GM21723 (cell line): ENCODE measurements around the gene ANGPT4.

ENCODE experiments used
- ATAC-seq: cut with Tn5 transposase; IDR thresholded peaks from one replicate; pipeline ENCODE4 v1.9.1; 2021; ENCODE audit warnings: mild to moderate bottlenecking, moderate library complexity; ENCODE audit not compliant: unreplicated experiment

Gene ANGPT4, protein sequence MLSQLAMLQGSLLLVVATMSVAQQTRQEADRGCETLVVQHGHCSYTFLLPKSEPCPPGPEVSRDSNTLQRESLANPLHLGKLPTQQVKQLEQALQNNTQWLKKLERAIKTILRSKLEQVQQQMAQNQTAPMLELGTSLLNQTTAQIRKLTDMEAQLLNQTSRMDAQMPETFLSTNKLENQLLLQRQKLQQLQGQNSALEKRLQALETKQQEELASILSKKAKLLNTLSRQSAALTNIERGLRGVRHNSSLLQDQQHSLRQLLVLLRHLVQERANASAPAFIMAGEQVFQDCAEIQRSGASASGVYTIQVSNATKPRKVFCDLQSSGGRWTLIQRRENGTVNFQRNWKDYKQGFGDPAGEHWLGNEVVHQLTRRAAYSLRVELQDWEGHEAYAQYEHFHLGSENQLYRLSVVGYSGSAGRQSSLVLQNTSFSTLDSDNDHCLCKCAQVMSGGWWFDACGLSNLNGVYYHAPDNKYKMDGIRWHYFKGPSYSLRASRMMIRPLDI

DNA sequence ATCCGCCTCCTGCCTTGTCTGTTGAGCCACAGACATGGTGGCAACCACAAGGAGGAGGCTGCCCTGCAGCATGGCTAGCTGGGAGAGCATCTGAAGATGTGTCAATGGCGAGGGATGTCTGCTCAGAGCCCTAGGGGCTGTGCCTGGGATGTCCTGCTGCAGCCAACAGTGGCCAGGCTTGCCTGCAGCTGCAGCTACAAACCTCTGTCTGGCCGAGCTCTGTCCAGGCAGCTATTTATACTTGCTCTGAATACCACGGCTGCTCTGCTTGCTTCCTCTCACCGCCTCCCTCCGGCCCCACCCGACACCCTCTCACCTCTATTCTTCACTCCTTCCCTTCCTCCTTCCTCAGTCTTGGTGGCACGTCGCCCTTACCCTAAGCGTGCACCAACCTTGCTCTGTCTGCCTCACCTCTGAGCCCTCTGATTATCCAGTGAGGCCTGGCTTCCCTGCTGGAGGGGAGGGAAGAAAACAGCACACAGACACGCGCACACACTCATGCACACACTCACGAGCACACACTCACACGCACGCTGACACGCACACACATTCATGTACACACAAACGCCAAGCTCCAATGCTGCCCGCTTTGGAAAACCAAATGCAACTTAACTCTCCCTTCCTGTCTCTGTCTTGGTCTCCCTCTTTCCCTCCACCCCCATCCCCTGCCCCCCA is at the start of gene ANGPT4:
ANGPT4 (minus strand) TSS at position 210 of the 675 bp plus-strand sequence; CDS start at position 90, 120 bp downstream.
- ATAC-seq: no peak

DNA sequence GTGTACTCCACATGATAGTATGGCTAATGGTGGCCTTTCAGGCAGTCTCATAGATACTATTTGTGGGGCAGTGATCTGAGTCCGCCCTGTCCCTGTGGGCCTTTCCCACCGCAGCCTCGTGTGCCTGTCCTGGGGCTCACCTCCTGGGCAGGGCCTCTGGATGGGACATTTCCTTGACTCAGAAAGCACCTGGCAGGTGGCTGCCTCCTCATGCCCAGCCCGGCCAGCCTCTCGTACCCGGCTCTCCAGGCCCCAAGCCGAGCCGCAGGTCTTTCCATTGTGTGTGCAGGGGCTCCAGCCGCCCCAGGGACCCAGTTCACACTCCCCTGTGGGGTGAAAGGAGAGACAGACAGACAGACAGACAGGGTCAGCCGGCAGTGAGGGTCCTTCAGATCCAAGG is 47.7 kb upstream of the ANGPT4 start:
- no peak for ATAC-seq

DNA sequence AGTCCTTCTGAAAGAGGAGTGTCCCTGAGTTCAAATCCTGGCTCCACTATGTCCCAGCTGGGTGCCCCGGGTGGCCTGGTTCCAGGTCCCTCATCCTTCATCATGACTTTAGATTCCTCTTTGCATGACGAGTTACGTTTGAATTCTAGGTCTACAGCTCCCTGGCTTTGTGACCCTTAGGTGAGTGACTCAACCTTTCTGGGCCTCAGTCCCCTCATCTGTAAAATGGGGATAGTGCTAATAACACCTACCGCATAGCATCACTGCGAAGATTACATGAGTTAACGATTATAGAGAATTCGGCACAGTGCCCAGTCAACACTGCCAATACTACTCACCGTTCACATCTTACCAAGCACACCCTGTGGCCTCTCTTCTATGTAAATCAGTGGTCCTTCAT is 46.5 kb upstream of the ANGPT4 start:
- ATAC-seq: no peak

DNA sequence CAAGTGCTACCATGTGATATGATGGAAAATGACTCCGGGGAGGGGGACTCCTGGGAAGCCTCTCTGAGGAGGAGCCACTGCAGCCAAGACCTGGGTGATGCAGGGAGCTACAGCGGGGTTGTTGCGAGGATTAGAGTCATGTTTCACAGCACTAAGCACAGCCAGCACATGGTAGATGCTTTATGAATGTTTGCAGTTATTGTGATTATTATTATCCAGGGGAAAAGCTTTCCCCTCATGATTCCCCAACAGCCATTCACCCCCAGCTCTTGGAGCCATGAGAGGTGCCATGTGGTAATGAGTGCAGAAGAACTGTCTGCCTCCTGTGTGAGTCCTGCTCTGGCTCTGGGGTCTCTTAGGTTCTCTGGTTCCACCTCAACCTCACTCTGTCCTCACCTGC is 46.1 kb upstream of the ANGPT4 start:
- ATAC-seq: no peak

DNA sequence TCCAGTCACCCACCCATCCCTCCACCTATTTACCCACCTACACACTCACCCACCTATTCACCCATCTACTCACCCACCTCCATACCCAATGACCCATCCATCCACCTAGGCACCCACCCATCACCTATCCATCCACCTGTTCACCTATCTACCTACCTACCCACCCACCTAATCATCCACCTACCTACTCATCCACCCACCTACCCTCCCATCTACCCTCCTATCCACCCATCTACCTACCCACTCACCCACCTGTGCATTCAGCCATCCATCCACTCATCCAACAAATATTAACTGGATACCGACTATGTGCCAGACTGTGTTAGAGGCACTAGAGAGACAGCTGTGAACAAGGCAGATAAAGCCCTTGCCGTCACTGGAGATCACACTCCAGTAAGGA is 45.6 kb upstream of the ANGPT4 start:
- no peak for ATAC-seq

DNA sequence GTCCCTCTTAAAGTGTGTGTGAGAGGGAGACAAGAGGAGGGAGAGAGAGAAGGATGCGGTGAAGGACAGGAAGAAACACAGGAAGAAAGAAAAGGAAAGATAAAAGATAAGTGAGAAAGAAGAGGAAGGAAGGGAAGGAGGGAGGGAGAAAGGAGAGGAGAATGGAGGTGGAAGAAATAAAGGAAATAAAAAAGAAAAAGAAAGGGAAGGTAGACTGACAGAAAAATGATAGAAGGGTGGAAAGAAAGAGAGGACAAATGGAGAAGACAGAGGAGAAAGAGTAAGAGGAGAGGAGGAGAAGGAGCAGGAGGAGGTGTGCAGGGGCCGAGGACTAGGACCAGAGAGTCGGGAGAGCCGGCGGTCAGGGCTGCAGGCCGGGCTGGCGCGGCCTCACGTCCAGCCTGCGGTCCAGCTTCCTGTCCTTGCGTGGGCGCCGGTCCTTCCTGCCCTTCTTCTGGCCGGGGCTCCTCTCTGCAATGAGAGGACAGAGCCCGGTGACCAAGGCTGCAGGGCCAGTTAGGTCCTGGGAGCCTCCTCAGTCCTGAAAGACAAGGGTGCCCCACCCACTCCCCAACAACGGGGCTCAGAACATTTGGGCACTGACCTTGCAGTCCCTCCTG is 44.0 kb upstream of the ANGPT4 start:
- ATAC-seq: no peak

DNA sequence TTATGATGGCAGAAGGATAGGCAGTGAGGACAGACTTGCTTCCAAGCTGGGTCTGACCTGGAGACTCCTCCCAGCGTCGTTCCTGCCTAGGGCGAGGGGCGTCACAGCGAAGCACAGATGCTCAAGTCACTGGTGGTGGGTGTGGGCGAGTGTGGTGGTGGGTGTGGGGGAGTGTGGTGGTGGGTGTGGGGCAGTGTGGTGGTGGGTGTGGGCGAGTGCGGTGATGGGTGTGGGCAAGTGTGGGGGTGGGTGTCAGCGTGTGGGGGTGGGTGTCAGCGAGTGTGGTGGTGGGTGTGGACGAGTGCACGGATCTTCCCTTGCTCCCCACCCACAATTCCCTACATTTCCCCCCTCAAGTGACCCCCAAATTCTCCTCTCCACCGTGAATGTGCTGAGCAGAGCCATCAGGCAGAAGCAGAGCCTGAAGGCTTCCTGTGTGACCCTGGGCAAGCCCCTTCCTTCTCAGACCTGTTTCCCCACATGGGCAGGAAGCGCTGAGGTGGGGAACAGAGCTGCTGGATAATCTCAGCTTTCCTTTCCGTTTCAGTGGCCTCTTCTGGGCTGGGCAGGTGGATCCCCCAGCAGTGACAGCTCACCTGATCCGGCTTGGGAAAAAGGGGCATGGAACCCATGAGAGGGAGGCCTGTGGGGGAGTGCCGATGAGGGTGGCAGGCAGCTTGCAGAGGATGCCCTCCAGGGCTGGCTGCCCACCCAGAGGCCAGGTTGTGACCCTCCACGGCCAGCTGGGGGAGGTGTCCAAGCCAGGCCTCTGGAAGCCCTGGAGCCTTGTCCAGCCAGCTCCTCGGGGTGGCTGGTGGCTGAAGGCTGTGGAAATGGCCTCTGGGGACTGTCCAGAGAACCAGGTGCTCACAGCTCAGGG is 43.0 kb upstream of the ANGPT4 start:
- no peak for ATAC-seq

DNA sequence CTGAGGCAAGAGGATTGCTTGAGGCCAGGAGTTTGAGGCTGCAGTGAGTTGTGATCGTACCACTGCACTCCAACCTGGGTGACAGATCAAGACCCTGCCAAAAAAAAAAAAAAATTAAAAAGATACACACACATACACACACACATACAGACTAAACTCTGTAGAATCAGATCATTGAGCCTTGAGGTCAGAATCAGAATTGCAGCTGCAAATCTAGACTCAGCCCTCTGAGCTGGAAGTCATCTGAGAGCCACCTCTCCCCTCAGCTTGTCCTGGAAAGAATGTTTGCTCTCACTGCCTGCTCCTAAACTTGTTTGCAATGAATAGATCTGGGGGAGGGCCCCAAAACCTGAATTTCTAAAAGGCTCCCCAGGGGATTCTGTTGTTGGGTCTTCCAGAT is 41.4 kb upstream of the ANGPT4 start:
- ATAC-seq: no peak

DNA sequence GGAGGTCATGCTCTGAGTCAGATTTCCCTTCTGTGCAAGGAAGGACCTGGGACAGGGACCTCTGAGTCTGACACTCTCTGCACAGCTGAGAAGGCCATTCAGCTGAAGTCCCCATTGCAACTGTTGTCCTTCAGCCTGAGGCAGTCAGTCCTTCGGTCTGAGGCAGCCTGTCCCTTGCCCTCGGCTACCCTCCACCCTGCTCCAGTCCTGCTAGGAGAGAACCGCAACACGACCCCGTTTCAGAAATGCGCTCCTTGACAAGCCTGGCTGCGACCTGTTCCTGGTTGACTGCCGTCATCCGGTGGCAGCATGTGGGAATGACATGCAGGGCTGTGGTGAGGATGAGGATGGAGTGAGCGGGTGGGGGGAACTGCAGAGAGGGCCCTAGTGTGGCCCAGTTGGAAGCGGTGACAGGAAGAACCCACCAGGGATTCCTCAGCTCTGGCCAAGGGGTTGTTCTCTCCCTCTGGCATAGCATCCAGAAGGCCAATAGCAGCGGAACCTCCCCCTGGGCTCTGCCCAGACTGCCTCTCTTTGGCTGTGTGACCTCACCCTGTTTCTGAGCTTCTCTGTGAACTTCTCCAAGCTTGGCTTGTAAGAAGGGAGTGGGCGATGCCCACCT is 40.3 kb upstream of the ANGPT4 start:
- ATAC-seq: peak; percentile 62

DNA sequence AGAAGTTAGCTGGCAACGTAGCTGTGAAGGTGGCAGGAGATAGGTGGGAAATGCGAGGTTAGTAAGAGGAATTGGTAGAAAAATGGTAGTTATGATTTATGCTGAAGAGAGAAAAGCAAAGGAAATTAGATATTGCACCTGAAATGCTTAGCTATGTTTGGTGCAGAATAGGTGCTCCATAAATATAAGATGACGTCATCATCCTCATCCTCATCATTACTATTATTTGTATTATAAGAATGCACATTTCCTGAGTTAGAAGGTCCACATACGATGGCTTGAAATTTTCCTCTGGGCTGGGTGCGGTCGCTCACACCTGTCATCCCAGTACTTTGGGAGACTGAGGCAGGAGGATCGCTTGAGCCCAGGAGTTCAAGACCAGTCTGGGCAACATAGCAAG is 39.5 kb upstream of the ANGPT4 start:
- no peak for ATAC-seq

DNA sequence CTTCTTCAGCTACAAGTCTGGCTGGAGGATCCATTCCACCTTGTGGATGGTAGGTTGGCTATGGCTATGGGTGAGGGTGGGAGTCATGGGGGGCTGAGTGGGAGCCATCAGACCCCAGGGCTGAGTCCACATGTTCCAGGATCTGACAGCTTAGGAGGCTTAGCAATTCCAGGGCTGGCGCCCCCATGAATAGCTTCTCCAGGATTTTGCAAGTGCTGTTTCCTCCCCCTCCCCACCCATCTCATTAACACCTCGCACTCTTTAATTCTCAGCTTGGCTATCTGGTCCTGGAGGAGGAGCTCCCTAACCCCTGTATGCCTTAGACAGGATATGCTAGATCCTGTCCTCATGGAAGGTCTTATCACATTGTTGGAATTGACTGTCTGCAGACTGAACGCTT is 39.0 kb upstream of the ANGPT4 start:
- no peak for ATAC-seq

DNA sequence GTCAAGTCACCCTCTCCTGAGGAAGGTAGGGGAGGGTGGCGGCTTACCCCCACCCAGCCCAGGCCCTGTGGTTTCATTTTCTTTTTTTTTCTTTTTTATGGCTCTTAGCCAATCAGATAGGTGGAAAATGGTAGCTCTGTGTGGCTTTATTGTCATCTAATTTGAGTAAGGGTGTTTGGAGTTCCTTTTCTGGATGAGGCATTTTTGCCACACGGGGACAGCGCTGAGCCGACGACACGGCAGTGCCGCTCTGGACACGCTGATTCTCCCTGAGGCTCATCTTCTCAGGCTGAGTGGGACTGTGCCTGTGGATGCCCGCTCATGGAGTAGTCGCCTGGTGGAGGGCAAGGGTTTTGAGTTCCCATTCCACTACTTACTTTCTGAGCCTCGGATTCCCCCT is 37.6 kb upstream of the ANGPT4 start:
- ATAC-seq: no peak

DNA sequence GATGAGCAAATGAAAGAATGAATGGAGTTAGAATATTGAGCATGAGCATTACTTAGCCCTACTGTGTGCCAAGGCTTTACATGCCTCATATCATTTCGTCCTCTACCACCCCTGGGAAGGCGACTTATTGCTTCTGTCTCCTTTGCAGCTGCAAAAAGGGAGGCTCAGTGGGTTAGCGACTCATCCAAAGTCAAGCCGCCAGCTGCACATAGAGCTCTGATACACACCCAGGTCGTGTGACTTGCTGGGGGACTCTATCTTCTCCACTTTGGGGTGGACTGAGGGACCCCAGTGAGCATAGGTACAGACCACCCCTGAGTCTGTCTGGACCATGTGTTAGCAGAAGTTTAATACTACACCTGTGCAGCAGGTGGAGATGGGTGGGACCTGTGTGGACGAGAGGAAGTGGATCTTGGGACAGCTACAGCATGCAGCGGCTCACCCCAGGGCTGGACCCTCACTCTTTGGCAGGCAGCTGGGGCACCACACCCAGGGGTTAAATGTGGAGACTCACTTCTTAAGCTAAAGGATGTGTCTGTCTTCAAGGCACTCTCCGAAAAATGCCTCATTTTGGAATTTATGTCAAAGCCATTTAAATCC is 36.2 kb upstream of the ANGPT4 start:
- no peak for ATAC-seq

DNA sequence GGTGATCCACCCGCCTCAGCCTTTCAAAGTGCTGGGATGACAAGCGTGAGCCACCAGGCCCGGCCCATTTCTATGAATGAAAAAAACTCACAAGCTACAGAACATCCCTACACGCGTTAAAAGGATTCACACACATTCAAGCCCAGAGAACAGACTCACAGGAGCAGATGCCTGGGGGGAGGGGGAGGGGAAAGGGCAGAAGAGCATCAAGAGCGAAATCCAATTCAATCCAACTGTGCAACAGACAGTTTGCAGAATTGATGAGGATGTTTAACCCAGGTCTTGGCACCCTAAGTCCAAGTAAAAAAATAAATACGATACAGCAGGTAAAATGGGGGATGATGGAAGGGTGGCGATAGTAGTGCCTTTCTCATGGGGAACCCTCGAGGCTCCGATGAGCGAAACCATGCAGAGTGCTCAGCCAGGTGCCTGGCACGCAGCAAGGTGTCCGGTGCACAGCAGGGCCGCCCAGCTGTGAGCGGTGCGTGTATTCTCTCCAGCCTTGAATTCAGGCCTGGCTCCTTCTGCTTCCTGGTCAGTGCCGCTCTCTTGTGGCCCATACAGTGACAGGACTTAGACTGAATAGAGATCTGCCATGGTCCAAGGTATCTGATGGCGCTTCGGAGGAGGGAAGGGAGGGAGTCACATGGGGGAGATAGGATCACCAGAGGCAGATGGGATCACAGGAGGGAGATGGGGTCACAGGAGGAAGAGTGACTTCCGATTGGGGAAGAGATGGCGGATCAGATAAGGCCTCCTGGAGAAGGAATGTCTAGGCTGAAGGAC is 35.4 kb upstream of the ANGPT4 start:
- ATAC-seq: no peak

DNA sequence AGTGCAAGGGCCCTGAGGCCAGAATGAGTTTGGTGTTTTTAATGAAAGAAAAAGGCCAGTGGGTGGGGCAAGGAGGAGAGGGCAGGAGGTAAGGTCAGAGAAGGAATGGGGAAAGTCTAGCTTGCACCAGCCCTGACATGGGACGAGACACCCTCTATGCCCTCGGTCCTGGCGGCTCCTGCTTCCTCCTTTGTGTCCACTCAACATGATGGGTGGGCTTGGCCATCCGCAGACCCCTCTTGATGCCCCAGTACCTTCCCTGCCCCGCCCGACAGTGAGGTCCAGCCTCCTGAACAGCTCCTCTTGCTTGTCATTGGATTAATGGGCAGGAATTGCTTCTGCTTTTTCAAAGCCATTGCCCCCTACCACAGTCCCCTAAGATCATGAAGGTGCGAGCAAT is 33.6 kb upstream of the ANGPT4 start:
- ATAC-seq: no peak

DNA sequence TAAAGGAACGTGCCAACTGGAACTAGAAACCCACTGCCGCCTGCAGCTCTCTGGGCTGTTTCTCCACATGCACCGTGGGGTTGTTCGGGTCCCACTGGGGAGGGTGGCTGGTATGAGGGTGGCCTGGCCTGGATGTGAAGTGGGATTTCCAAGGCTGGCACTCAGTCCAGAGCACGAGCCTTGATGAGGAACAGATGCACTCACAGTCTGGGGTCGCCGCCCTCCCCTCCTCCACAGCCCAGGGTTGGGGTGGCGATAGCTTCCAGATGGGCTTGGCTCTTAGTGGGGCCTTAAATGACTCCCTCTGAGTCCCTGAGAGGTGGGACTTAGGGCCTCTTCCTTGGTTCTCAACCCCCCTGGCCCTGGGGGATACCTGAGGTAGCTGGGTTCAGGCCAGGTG is 30.7 kb upstream of the ANGPT4 start:
- ATAC-seq: no peak

DNA sequence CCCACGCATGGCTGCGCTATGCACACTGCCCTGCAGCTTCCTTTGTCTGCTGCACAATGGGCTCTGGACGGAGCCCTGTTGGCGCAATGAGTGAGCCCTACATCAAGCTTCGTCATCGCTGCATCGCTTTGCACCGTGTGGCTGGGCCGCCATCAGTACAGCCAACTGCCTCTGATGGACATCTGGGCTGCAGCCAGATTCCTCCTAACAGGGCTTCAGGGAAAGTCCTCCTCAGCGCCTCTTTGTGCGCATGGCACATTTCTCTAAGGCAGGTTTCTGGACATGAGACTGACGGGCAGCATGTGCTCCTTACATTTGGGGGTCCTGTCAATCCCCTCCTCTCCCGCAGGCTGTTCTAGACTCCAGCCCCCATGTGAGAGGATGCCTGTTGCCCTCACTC is 29.7 kb upstream of the ANGPT4 start:
- no peak for ATAC-seq

DNA sequence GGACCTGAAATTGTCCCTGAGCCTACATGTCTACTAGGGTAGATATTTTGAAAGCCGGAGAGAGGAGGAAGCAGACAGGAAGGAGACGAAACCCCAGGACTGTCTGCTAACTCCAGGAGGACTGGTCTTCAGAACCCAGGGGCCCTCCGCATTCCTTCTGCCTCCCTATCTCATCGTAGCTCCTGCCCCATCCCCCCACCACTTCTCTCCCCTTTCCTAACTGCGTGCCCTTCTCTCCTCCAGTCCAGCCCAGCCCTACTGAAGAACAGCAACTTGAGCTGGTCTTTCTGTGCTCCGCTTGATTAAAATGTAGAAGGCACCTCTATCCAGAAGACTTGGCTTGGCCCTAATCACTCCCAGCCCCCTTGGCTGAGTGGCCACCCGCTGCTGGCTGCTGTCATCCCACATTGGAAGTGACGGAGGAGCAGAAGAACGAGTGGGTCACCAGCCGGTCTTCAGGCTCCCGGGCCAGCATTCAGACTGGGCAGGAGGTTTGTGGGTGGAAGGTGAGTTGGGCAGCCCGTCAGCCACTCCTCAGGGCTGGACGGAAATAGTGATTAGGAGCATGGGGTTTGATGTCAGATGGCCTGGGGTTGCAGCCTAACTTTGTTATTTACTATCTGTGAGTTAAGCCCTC is 28.8 kb upstream of the ANGPT4 start:
- ATAC-seq: no peak

DNA sequence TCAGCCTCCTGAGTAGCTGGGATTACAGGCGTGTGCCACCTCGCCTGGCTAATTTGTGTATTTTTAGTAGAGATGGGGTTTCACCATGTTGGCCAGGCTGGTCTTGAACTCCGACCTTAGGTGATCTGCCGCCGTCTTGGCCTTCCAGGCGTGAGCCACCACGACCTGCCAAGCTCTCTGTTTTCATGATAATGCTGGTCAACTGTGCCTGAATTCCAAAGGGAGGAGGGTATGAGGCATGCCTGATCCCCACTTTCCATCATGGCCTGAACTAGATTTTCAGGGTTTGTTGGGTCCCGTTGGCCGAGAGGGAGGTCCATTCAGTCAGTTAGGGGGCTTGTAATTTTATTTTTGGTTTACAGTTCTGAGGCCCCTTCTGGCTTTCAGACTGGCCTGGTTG is 28.0 kb upstream of the ANGPT4 start:
- ATAC-seq: no peak
